ENCODE measurements around the gene BANP.
"Not testable (repeated sequence)": the region's sequence is repeated elsewhere in the genome, so short reads cannot be mapped to it uniquely, and the experiment has no call there.

Gene BANP

GRCh38 chr16:88053479-88053878 lies 102.2 kb downstream of the BANP start:
- DNase-seq, result not testable (repeated sequence)

GRCh38 chr16:88055356-88055755 lies 104.1 kb downstream of the BANP start:
- no peak for DNase-seq

GRCh38 chr16:88056212-88056611 lies 105.0 kb downstream of the BANP start:
- DNase-seq, result no peak

GRCh38 chr16:88057656-88058055 lies 106.4 kb downstream of the BANP start:
- DNase-seq, result no peak

GRCh38 chr16:88058136-88058535 lies 106.9 kb downstream of the BANP start:
- no peak for DNase-seq

GRCh38 chr16:88058817-88059216 lies 107.6 kb downstream of the BANP start:
- no peak for DNase-seq

- DNase-seq, result no peak
Measured at GRCh38 chr16:88059701-88060386, 108.6 kb downstream of the BANP start.

- DNase-seq, result no peak
Measured at GRCh38 chr16:88060524-88061219, 109.4 kb downstream of the BANP start.

GRCh38 chr16:88061346-88062110 lies 110.3 kb downstream of the BANP start:
- DNase-seq, result no peak

- DNase-seq, result no peak
Measured at GRCh38 chr16:88062341-88063210, 111.3 kb downstream of the BANP start.

GRCh38 chr16:88063211-88063773 lies 112.1 kb downstream of the BANP start:
- no peak for DNase-seq

- DNase-seq, result no peak
Measured at GRCh38 chr16:88064011-88064888, 113.0 kb downstream of the BANP start.

- DNase-seq, result no peak
Measured at GRCh38 chr16:88064889-88065746, 113.9 kb downstream of the BANP start.

GRCh38 chr16:88065747-88066142 lies 114.5 kb downstream of the BANP start:
- no peak for DNase-seq

GRCh38 chr16:88066234-88066633 lies 115.0 kb downstream of the BANP start:
- no peak for DNase-seq

- DNase-seq, result no peak
Measured at GRCh38 chr16:88066680-88067529, 115.7 kb downstream of the BANP start.

- no peak for DNase-seq
Measured at GRCh38 chr16:88067530-88068411, 116.5 kb downstream of the BANP start.
